Measurements from ENCODE around the gene KRTAP5-1. TPM values are rescaled to one million over a fixed set of nuclear protein-coding genes. Genes with fewer than 3 reads are reported as not detected.

The KRTAP5-1 gene
- total RNA-seq, 2 donors from 2014 or later: not detected

DNA sequence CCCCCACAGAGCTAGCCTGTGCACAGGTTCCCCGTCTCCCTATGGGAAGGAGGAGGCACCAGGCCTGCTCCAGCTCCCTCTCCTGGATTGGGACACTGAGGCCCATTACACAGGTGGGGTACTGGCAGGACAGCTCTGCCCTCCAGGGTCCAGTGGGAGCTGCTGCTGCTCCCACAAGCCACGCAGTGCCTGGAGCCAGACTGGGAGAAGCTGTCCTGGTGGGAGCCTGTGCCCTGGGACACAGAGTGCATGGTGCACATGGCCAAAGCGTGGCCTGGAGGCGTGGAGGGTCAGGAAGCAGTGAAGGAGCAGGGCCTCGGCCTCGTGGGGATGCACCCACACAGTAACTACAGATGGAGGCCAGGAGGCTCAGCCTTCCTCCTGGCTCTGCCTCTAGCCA lies 40.5 kb downstream of the KRTAP5-1 start:
- H3K27ac Mint-ChIP-seq: no peak overlapping the region
- H3K9me3 Mint-ChIP-seq: no peaks in the 10 kb centered on the region

DNA sequence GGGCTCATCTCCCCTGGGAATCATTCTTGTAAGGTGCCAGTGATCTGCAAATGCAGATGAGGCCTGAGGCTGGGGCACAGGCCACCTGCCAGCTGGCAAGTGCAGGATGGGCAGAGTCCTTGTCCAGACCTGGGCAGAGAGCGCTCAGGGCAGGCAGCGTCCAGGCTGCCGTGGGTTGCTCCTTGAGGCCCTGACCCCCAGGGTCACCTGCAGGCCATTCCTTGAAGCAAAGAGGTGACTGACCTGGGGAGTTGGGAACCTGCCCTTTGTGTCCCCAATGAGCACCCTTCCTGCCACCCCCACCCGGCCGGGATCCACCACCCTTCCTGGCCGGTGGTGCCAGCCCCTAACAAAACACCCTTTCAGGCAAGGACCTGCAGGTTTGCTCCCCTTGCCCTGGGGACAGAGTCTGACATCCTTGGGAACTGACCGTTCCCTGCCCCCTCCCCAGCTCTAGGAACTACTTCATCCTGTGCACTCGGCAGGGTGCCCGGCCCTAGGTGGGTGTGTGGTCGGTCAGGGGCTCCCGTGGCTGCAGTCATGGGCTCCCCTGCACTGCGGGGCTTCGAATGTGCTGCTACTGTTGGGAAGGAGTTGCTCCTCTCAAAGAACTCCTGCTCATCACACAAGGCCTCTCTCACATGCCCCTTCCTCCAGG lies 41.3 kb downstream of the KRTAP5-1 start:
- H3K9me3 Mint-ChIP-seq: no peaks in the 10 kb centered on the region
- ATAC-seq (no peak), DNase-seq (ENCODE audit: low spot score in 2 of 2) (no peak)
- no peaks in the 10 kb centered on the region for H3K36me3 Mint-ChIP-seq
- H3K27ac Mint-ChIP-seq: no peak overlapping the region

More for the DNA sequence above, 40.5 kb downstream of the KRTAP5-1 start:
- DNase-seq (ENCODE audit: low spot score in 2 of 2): no peak
- H3K36me3 Mint-ChIP-seq: no peaks in the 10 kb centered on the region
- ATAC-seq: no peak

DNA sequence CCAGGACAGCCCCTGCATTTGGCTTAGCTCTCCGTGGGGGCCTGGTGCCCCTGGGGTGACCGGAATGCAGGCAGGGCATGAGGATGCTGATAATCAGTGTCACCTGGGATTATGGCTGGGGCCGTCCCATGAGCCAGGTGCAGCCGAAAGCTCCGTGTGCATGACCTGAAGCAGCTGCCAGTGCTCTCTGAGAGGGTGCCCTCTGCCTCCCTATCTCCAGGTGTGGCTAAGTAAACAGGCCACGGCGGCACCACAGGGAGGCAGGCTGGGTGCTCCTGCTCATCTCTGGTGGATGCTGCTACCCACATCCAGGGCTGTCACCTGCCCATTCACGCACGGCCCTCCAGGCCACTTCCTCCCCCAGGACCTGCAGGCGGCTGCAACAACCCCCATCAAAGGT lies 42.8 kb downstream of the KRTAP5-1 start:
- Mint-ChIP-seq H3K9me3 (no peaks in the 10 kb centered on the region), H3K36me3 (no peaks in the 10 kb centered on the region), H3K27ac (no peak overlapping the region)
- no peak for ATAC-seq
- no peak for DNase-seq (ENCODE audit: low spot score in 2 of 2)

DNA sequence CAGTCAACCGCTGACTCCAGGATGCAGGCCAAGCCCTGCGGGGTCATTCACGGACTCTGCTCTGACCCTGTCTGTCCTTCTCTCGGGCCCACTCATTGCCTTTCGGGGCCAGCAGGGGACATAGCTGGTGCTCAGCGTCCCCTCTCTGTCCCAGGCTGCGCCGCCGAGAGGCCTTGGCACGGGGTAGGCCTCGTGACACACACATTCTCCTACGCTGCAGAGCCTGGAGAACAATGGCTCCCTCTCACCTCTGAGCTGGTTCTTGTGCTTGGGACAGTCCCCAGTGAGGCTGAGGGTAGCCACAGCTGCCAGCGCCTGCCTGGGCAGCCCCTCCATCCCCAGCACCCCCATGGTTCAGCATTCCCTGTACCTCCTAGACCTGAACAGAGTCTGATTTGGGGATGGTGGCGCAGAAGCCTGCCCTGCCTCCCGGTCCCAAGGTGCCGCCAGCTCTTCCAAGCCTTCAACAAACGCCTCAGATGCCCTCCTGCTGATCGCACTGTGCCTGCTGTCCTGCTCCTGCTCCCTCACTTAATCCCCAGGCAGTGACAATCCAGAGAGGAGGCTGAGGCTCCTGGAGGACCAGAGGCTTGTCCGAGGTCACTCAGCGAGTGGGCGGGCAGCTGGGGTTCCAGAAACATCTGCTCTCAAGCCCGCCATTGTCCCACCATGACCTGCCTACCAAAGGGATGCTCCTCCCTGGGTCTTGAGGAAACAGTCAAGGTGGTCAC lies 43.4 kb downstream of the KRTAP5-1 start:
- ATAC-seq: no peak
- no peaks in the 10 kb centered on the region for H3K9me3 Mint-ChIP-seq
- DNase-seq (ENCODE audit: low spot score in 2 of 2): no peak
- H3K36me3 Mint-ChIP-seq: no peaks in the 10 kb centered on the region
- H3K27ac Mint-ChIP-seq: peak overlapping the region in 1 of 2 donors; percentile 6

DNA sequence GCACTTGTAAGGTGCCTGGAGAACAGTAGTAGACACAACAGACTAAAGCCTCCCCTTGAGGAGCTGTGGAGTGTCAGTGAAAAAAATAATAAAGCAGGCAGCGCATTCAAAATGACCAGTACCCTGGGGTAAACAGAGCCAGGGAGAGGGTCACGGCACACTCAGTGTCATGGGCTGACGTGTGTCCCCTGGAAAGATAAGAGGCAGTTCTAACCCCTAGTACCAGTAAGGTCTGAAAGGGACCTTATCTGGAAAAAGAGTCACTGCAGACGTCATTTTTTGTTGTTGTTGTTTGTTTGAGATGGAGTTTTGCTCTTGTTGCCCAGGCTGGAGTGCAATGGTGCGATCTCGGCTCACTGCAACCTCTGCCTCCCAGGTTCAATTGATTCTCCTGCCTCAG lies 45.0 kb downstream of the KRTAP5-1 start:
- H3K9me3 Mint-ChIP-seq: no peaks in the 10 kb centered on the region
- H3K36me3 Mint-ChIP-seq: no peaks in the 10 kb centered on the region
- no peak for ATAC-seq
- no peak overlapping the region for H3K27ac Mint-ChIP-seq
- DNase-seq (ENCODE audit: low spot score in 2 of 2): no peak

DNA sequence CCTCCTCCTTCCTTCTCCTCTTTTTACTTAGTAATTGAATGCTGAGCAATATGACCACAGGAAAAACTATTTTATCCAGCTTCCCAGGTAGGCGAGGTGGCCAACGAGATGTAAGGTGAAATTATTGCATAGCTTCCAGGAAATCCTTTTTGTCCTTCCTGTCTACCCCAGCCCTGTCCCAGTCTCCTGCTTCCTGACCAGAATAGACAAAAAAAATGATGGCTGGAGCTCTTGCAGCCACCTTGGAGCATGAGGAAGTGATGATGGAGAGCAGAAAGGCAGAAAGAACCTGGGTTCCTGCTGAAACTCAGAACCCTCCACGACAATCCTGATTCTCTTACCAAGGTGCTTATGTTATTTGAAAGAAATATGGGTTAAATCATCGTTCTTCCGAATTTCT lies 46.9 kb downstream of the KRTAP5-1 start:
- Mint-ChIP-seq H3K36me3 (no peaks in the 10 kb centered on the region), H3K9me3 (no peaks in the 10 kb centered on the region), H3K27ac (no peak overlapping the region)
- ATAC-seq: no peak
- DNase-seq (ENCODE audit: low spot score in 2 of 2): no peak

DNA sequence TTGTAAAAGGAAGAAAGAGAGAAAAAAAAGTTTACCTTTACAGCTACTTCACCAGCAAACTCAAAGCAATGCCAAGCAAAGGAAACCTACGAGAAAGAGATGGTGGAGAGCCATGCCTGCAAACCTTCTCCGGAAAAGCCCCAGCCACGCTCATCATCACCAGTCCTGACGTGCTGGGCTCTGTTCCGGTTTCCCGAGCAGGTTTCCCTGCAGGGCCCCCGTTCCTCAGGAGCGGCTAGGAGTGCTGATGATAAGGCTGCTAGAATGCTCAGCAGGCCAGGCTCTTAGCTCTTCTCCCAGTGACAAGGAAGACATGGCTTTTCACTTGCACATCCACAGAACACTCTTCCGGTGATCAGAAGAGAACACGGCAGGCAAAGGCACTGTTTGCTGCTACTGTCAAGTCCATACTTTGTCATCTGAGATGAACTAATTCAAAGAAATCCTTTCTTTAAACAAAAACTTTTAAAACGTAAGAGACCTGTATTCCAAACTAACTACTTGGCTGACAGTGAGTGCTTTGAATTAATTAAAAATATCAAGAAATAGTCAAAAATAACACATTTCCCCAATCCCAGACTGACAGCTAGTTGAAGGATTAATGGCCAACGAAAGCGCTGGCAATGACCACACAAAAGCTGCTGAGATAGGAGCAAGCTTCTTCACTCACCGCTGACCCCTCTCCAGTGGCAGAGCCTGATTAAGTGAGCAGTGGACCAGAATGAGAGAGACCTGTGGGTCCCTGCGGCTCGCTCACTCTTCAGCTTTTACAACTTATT lies 48.8 kb downstream of the KRTAP5-1 start:
- DNase-seq (ENCODE audit: low spot score in 2 of 2): no peak
- no peak for ATAC-seq
- H3K36me3 Mint-ChIP-seq: no peaks in the 10 kb centered on the region
- H3K27ac Mint-ChIP-seq: peak overlapping the region in 1 of 2 donors; percentile 55
- H3K9me3 Mint-ChIP-seq: no peaks in the 10 kb centered on the region

DNA sequence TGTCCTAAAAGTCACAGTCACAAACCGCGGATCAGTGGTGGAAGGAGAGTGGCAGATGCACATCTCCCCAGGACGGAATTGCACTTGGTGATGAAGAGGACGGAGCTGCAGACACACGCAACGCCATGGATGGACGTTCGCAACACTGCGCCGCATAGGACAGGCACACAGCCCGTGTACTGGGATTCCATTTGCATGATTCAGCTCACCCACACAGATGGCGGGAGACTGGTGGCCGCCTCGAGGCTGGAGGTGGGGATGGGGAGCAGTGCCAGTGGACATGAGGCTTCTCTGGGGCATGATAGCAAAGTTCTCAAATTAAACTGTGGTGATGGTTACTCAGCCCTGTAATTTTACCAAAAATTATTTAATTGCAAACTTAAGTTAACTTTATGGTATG lies 50.4 kb downstream of the KRTAP5-1 start:
- ATAC-seq: no peak
- H3K9me3 Mint-ChIP-seq: no peaks in the 10 kb centered on the region
- H3K27ac Mint-ChIP-seq: no peak overlapping the region
- H3K36me3 Mint-ChIP-seq: no peaks in the 10 kb centered on the region
- DNase-seq (ENCODE audit: low spot score in 2 of 2): no peak

Other genes with a start within 250 kb of the KRTAP5-1 start
- 1 to 10 TPM in 1 of 2 donors, under 1 TPM in 1; 0.45 to 1.3 TPM for gene BRSK2, start 195.3 kb downstream of the KRTAP5-1 start, total RNA-seq
- gene MOB2, start 98.5 kb downstream of the KRTAP5-1 start, total RNA-seq: 10 to 100 TPM; 17.7 to 23.2 TPM
- 1 to 10 TPM; 1.1 TPM for gene DUSP8, start 13.0 kb downstream of the KRTAP5-1 start, total RNA-seq
- not detected for gene KRTAP5-2, start 13.0 kb upstream of the KRTAP5-1 start, total RNA-seq
- not detected for gene KRTAP5-3, start 23.2 kb upstream of the KRTAP5-1 start, total RNA-seq
- not detected for gene KRTAP5-4, start 36.9 kb upstream of the KRTAP5-1 start, total RNA-seq
- not detected for gene KRTAP5-5, start 44.5 kb upstream of the KRTAP5-1 start, total RNA-seq
- gene KRTAP5-6, start 111.9 kb upstream of the KRTAP5-1 start, total RNA-seq: not detected
- gene IFITM10, start 165.3 kb upstream of the KRTAP5-1 start, total RNA-seq: 1 to 10 TPM; 1.2 to 1.8 TPM
- gene CTSD, start 178.6 kb upstream of the KRTAP5-1 start, total RNA-seq: 10 to 100 TPM; 47.2 to 55.7 TPM
- gene SYT8, start 249.7 kb upstream of the KRTAP5-1 start, total RNA-seq: not detected